Activated naive CD4-positive, alpha-beta T cell treated with anti-CD3 and anti-CD28 coated beads, Interleukin-2, amount 50 U/mL, for 24 hours (primary cell): ENCODE results near the gene MDN1.
"Not testable (repeated sequence)": the region's sequence is repeated elsewhere in the genome, so short reads cannot be mapped to it uniquely, and the experiment has no call there.

Experiments used
- H3K27ac Mint-ChIP-seq: one replicate; pipeline ENCODE4 v1.8.0; 2021; ENCODE audit warnings: mild to moderate bottlenecking, mixed read lengths
- H3K27me3 Mint-ChIP-seq: one replicate; pipeline ENCODE4 v1.8.0; 2021; ENCODE audit warnings: mixed read lengths
- H3K36me3 Mint-ChIP-seq: one replicate; pipeline ENCODE4 v1.8.0; 2021; ENCODE audit warnings: mixed read lengths
- H3K4me1 Mint-ChIP-seq: one replicate; pipeline ENCODE4 v1.8.0; 2021; ENCODE audit warnings: mixed read lengths
- H3K4me3 Mint-ChIP-seq: one replicate; pipeline ENCODE4 v1.8.0; 2021; ENCODE audit warnings: mild to moderate bottlenecking, mixed read lengths
- H3K9me3 Mint-ChIP-seq: one replicate; pipeline ENCODE4 v1.8.0; 2021; ENCODE audit warnings: mixed read lengths

The MDN1 gene

GRCh38 chr6:89829472-89830169 is 10.0 kb upstream of the MDN1 start, which contains the start of gene CASP8AP2:
Gene CASP8AP2 (plus strand): TSS chr6:89829880.
- no peaks in the 10 kb centered on the region for H3K27me3 Mint-ChIP-seq
- H3K4me1 Mint-ChIP-seq, result peaks cover 29% of the 10 kb centered on the region
- peak within 1 kb of the TSS; percentile 96 for H3K4me3 Mint-ChIP-seq
- H3K9me3 Mint-ChIP-seq, result no peaks in the 10 kb centered on the region
- H3K27ac Mint-ChIP-seq, result peak within 1 kb of the TSS; percentile 89
- peaks cover 6% of the 10 kb centered on the region for H3K36me3 Mint-ChIP-seq

- H3K4me3 Mint-ChIP-seq, result peak overlapping the region; percentile 96
- H3K9me3 Mint-ChIP-seq, result no peaks in the 10 kb centered on the region
- peaks cover 28% of the 10 kb centered on the region for H3K4me1 Mint-ChIP-seq
- H3K36me3 Mint-ChIP-seq, result peaks cover 6% of the 10 kb centered on the region
- no peaks in the 10 kb centered on the region for H3K27me3 Mint-ChIP-seq
- H3K27ac Mint-ChIP-seq, result peak overlapping the region; percentile 89
Measured at GRCh38 chr6:89828988-89829471, 9.4 kb upstream of the MDN1 start.

GRCh38 chr6:89828475-89828987 is 8.9 kb upstream of the MDN1 start:
- H3K4me1 Mint-ChIP-seq, result peaks cover 25% of the 10 kb centered on the region
- not testable (repeated sequence) for H3K27me3 Mint-ChIP-seq, H3K27ac Mint-ChIP-seq, H3K36me3 Mint-ChIP-seq, H3K9me3 Mint-ChIP-seq
- H3K4me3 Mint-ChIP-seq, result peak overlapping the region; percentile 96

GRCh38 chr6:89826029-89826528 is 6.5 kb upstream of the MDN1 start:
- Mint-ChIP-seq H3K27ac (no peak overlapping the region), H3K4me3 (no peak overlapping the region), H3K4me1 (peaks cover 9% of the 10 kb centered on the region), H3K27me3 (no peaks in the 10 kb centered on the region), H3K9me3 (no peaks in the 10 kb centered on the region), H3K36me3 (no peaks in the 10 kb centered on the region)

- Mint-ChIP-seq H3K9me3 (no peaks in the 10 kb centered on the region), H3K4me1 (peaks cover 33% of the 10 kb centered on the region), H3K4me3 (peak overlapping the region; percentile 97), H3K36me3 (peaks cover 5% of the 10 kb centered on the region), H3K27ac (peak overlapping the region; percentile 100), H3K27me3 (no peaks in the 10 kb centered on the region)
Measured at GRCh38 chr6:89818977-89819335, 638 bp downstream of the MDN1 start.

- Mint-ChIP-seq H3K27ac (peak overlapping the region; percentile 75), H3K9me3 (no peaks in the 10 kb centered on the region), H3K36me3 (peaks cover 5% of the 10 kb centered on the region)
Measured at GRCh38 chr6:89817481-89817880, 2.1 kb downstream of the MDN1 start.

GRCh38 chr6:89813422-89813821 is 6.2 kb downstream of the MDN1 start:
- H3K27ac Mint-ChIP-seq, H3K36me3 Mint-ChIP-seq, H3K9me3 Mint-ChIP-seq, H3K27me3 Mint-ChIP-seq, H3K4me3 Mint-ChIP-seq: not testable (repeated sequence)
- peaks cover 31% of the 10 kb centered on the region for H3K4me1 Mint-ChIP-seq

More at GRCh38 chr6:89817481-89817880, 2.1 kb downstream of the MDN1 start:
- H3K4me3 Mint-ChIP-seq, result peak overlapping the region; percentile 97
- peaks cover 36% of the 10 kb centered on the region for H3K4me1 Mint-ChIP-seq
- no peaks in the 10 kb centered on the region for H3K27me3 Mint-ChIP-seq

GRCh38 chr6:89807581-89807980 is 12.0 kb downstream of the MDN1 start:
- no peaks in the 10 kb centered on the region for H3K9me3 Mint-ChIP-seq
- peaks cover 30% of the 10 kb centered on the region for H3K4me1 Mint-ChIP-seq
- no peak overlapping the region for H3K27ac Mint-ChIP-seq

GRCh38 chr6:89805814-89806371 is 13.7 kb downstream of the MDN1 start:
- Mint-ChIP-seq H3K36me3 (peaks cover 1% of the 10 kb centered on the region), H3K4me3 (no peak overlapping the region), H3K9me3 (no peaks in the 10 kb centered on the region), H3K4me1 (peaks cover 26% of the 10 kb centered on the region), H3K27me3 (no peaks in the 10 kb centered on the region), H3K27ac (no peak overlapping the region)

More at GRCh38 chr6:89807581-89807980, 12.0 kb downstream of the MDN1 start:
- Mint-ChIP-seq H3K27me3 (no peaks in the 10 kb centered on the region), H3K4me3 (no peak overlapping the region), H3K36me3 (no peaks in the 10 kb centered on the region)

- Mint-ChIP-seq H3K4me1 (peaks cover 23% of the 10 kb centered on the region), H3K27ac (no peak overlapping the region), H3K9me3 (no peaks in the 10 kb centered on the region), H3K27me3 (no peaks in the 10 kb centered on the region), H3K36me3 (peaks cover 1% of the 10 kb centered on the region), H3K4me3 (no peak overlapping the region)
Measured at GRCh38 chr6:89803271-89803670, 16.3 kb downstream of the MDN1 start.

GRCh38 chr6:89799756-89800155 is 19.8 kb downstream of the MDN1 start:
- H3K4me3 Mint-ChIP-seq, result no peak overlapping the region

GRCh38 chr6:89799096-89799495 is 20.5 kb downstream of the MDN1 start:
- Mint-ChIP-seq H3K27me3 (no peaks in the 10 kb centered on the region), H3K9me3 (no peaks in the 10 kb centered on the region), H3K27ac (no peak overlapping the region), H3K4me1 (peaks cover 22% of the 10 kb centered on the region), H3K36me3 (peaks cover 6% of the 10 kb centered on the region), H3K4me3 (no peak overlapping the region)

More at GRCh38 chr6:89799756-89800155, 19.8 kb downstream of the MDN1 start:
- peaks cover 3% of the 10 kb centered on the region for H3K36me3 Mint-ChIP-seq
- H3K9me3 Mint-ChIP-seq, result no peaks in the 10 kb centered on the region
- no peaks in the 10 kb centered on the region for H3K27me3 Mint-ChIP-seq
- no peak overlapping the region for H3K27ac Mint-ChIP-seq
- H3K4me1 Mint-ChIP-seq, result peaks cover 15% of the 10 kb centered on the region

- Mint-ChIP-seq H3K4me1 (peaks cover 36% of the 10 kb centered on the region), H3K4me3 (no peak overlapping the region), H3K27me3 (no peaks in the 10 kb centered on the region), H3K36me3 (peaks cover 14% of the 10 kb centered on the region), H3K9me3 (no peaks in the 10 kb centered on the region), H3K27ac (no peak overlapping the region)
Measured at GRCh38 chr6:89797317-89797716, 22.3 kb downstream of the MDN1 start.

- peaks cover 17% of the 10 kb centered on the region for H3K36me3 Mint-ChIP-seq
- H3K9me3 Mint-ChIP-seq, result no peaks in the 10 kb centered on the region
- peaks cover 31% of the 10 kb centered on the region for H3K4me1 Mint-ChIP-seq
- H3K4me3 Mint-ChIP-seq, result peak overlapping the region; percentile 43
- peak overlapping the region; percentile 63 for H3K27ac Mint-ChIP-seq
- no peaks in the 10 kb centered on the region for H3K27me3 Mint-ChIP-seq
Measured at GRCh38 chr6:89794324-89794723, 25.3 kb downstream of the MDN1 start.

- Mint-ChIP-seq H3K36me3 (peaks cover 19% of the 10 kb centered on the region), H3K4me3 (peak overlapping the region; percentile 43), H3K27ac (no peak overlapping the region), H3K9me3 (no peaks in the 10 kb centered on the region), H3K4me1 (peaks cover 31% of the 10 kb centered on the region), H3K27me3 (no peaks in the 10 kb centered on the region)
Measured at GRCh38 chr6:89793586-89793985, 26.0 kb downstream of the MDN1 start.

GRCh38 chr6:89792881-89793280 is 26.7 kb downstream of the MDN1 start:
- no peaks in the 10 kb centered on the region for H3K27me3 Mint-ChIP-seq
- no peaks in the 10 kb centered on the region for H3K9me3 Mint-ChIP-seq
- H3K36me3 Mint-ChIP-seq, result peaks cover 25% of the 10 kb centered on the region
- peak overlapping the region; percentile 73 for H3K4me3 Mint-ChIP-seq
- peak overlapping the region; percentile 77 for H3K27ac Mint-ChIP-seq
- H3K4me1 Mint-ChIP-seq, result peaks cover 31% of the 10 kb centered on the region
